CD4-positive, alpha-beta T cell treated with Interleukin-21 for 1 hour (primary cell): ENCODE data around the gene PKP4.

ENCODE experiments used
- DNase-seq: peaks from one replicate; pipeline ENCODE4 v3.0.0-alpha.2; 2020

Gene PKP4

DNA sequence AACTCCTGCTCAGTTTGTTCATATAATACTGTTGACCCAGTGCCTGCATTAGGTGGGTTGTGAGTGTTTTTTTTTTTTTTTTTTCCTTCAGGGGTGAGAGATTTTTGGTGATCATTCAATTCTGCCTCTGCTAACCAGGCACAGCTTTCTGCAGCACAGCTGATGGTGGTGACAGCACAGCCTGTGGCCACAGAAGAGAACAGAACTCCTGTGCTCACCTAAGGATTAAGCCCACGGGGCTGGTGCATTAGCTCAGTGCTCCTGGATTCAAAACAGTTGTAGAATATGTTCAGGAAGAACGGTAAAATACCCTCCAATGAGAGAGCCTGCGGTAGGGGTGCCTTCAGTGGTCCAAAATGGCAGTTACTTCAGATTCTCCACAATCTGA, 42.0 kb downstream of the PKP4 start:
- no peak for DNase-seq

GRCh38 chr2:158499383-158499782, 42.6 kb downstream of the PKP4 start:
- DNase-seq = no peak

DNA sequence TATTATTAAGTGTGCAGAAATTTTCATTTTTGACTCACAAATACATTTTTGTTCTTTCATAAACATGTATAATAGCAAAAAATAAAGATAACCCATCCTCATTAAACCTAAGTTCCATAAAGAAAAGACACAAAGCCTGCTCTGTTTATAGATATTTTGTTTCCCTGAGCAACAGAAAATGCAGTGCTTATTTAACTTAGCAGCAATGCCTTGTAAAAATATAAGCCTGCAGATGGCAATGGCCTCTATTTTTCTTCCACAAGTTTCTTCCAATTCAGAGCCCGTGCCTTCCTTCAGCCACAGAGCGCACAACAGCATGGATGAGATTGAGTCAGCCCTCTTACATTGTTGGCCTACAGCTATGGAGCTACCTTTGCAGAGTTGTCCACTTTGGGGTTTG, 43.6 kb downstream of the PKP4 start:
- no peak for DNase-seq

- no peak for DNase-seq
Observed at GRCh38 chr2:158501301-158501700, 44.5 kb downstream of the PKP4 start.

DNA sequence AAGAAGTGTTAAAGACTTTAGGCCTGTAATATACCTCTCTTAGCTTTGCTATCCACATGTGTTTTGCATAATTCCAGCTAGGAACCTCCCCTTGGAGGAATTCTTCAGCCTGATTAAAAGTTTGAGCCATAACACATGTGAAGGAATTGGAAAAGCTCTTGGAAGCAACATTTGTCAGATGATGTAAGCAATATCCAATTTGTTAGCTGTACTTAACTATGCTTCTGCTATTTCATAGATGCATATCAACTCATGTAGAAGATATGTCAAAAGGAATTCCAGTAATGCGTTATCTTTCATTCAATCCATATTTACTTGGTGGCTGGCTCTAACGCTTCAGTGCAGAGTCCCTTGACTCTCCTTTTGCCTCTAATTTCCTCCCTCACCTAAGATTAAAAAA, 46.2 kb downstream of the PKP4 start:
- no peak for DNase-seq

- no peak for DNase-seq
Observed at GRCh38 chr2:158504088-158504487, 47.3 kb downstream of the PKP4 start.

- no peak for DNase-seq
Observed at GRCh38 chr2:158505448-158505934, 48.7 kb downstream of the PKP4 start.

DNA sequence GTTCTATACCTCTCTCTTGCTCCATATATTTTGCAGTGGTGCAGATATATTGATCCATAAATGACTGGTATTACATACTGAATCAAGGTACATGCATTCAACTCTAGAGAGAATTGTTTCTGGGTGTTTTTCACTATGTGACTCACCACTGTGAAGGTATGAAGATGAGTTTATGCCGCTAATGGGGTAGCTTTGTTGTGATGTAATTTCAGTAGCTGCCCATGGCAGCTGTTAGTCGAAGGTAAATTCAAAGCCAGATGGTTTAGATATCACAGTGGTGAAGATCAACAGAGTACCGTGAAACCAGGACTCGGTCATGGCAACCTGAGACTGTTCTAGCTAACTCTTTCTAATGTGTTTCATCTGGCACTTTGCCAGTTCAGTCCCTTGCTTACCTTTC, 50.4 kb downstream of the PKP4 start:
- no peak for DNase-seq

GRCh38 chr2:158507679-158508078, 50.9 kb downstream of the PKP4 start:
- no peak for DNase-seq

- DNase-seq = no peak
Observed at GRCh38 chr2:158509928-158510797, 53.4 kb downstream of the PKP4 start.

DNA sequence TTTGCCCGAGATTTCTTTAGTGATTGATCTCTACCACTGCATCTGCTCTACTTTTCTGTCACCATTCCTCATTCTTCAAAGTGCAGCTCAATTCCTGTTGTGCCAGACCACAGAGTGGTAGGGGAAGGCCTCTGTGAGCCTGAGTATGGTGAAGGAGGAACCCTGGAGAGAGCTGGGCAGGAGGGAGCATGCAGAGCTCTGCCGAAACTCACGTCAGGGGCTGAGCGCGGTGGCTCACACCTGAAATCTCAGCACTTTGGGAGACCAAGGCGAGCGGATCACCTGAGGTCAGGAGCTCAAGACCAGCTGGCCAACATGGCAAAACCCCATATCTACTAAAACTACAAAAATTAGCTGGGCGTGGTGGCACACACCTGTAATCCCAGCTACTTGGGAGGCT, 54.1 kb downstream of the PKP4 start:
- no peak for DNase-seq

DNA sequence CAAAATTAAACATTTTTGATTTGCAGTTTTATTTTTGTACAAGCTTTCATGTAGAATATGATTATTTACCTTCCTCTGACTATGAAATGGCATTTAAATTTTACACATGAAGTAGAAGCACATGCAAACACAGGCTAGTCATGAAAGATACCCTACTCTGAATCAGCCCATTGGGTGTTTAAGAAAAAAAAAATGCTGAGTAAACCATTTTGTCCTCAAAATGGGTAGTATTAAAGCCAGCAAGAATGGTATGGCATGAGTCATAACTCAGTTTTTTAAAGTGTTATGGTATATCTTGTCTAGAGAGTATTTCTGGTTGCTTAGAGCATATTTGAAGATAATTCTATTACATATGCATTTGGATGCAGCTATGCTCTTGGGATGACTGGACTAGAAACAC, 55.0 kb downstream of the PKP4 start:
- no peak for DNase-seq

DNA sequence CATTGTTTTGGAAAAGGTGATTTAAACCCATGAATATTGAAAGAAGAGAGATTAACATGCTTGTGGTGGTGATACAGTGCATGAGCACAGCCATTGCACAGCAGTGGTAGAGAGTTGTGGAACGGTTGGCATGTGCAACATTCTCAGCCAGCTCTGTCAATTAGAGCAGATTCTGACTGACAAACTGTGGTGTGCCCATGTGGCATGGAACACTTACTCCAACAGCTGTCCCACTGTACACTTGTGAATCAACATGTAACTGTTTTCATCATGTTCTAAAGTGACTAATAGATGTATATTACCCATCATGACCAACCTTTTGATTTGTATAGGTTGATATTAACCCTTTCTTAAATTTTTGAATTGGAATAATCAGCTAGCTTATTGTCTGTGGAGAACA, 55.6 kb downstream of the PKP4 start:
- no peak for DNase-seq

DNA sequence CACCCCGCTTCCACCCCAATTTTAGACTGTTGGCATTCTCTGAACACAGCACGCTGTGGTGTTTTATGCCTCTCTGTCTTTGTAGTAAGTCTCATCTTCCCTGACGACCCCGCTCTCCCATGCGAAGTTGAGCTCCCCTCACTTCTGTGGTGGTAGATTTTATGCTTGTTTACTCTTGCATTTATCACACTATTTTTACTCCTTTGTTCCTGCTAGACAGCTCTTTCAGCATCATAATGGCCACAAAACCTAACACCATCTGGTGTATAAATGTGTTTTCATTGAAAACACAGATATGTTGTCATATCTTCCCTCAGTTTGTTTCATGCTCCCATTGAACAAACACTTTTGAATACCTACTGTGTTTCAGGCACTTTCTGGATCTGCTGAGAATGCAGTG, 57.1 kb downstream of the PKP4 start:
- DNase-seq = no peak

GRCh38 chr2:158518084-158518483, 61.3 kb downstream of the PKP4 start:
- no peak for DNase-seq

DNA sequence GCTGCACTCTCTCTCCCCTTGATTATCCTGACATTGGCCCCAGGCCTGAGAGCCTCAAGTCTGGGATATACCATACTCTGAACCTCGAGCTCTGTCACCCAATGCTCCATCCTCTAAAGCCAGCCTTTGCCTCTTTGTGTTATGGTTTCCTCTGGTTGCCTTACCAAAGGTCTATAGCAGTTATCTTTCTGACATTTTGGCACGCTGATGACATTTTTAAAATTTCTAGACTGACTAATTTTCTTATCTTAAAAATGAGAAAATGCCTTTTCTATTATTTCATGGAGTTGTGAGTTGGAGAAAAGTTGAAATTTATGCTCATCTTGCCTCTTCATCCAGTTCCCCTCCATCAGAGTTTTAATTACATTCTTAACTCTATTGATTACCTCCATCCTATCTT, 62.7 kb downstream of the PKP4 start:
- no peak for DNase-seq

DNA sequence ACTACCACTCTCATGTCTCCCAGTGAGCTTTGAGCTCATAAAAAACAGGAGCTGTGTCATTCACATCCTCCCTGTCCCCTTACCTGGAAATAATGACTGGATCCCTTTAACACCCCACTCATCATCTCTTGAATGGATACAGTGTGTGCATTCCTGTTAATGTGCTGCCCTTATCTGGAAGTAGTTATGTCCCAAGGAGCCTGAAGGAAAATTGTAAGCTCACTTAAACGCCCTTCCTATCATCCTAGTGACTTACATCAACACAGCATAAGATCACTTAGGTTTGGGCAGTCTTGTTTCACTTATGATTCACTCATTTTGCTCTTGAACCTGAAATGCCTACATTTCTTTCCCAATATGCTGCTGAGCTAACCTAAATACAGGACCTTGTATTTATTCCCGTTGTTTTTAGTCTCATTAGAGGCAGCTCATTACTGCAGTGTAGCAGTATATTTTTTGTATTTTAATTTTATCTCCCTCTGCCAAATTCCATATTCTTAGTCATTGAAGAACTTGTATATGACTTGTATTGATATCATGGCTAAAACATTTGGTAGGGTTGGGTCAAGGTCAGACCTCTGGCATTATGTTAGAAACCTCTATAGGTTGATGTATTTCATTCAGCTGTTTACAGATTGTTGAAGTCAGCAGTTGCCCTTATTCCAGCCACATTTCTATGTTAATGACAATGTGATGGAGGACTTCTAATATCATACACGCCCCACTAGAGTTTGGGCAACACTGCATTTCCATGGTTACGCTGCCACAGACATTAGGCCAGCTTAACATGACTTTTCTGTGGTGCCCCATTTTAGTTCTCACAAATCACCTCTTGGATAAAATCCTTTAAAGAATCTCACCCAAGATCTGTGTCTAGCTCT, 72.9 kb downstream of the PKP4 start:
- no peak for DNase-seq

GRCh38 chr2:158530829-158531228, 74.1 kb downstream of the PKP4 start:
- no peak for DNase-seq

DNA sequence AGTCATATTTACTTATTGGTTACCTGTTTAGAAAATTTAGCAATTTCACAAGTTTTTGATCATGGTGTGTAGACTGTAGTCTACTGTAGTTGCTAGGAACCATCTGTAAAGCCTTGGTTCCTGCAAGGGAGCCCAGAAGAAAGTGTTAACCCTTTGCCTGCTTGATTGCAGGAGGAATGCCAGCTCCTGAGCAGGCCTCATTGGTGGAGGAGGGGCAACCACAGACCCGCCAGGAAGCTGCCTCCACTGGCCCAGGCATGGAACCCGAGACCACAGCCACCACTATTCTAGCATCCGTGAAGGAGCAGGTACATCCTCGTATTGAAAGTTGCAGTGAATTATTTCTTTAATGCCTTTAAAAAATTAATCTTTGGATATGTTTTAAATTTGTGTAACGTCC, 76.3 kb downstream of the PKP4 start:
- no peak for DNase-seq

DNA sequence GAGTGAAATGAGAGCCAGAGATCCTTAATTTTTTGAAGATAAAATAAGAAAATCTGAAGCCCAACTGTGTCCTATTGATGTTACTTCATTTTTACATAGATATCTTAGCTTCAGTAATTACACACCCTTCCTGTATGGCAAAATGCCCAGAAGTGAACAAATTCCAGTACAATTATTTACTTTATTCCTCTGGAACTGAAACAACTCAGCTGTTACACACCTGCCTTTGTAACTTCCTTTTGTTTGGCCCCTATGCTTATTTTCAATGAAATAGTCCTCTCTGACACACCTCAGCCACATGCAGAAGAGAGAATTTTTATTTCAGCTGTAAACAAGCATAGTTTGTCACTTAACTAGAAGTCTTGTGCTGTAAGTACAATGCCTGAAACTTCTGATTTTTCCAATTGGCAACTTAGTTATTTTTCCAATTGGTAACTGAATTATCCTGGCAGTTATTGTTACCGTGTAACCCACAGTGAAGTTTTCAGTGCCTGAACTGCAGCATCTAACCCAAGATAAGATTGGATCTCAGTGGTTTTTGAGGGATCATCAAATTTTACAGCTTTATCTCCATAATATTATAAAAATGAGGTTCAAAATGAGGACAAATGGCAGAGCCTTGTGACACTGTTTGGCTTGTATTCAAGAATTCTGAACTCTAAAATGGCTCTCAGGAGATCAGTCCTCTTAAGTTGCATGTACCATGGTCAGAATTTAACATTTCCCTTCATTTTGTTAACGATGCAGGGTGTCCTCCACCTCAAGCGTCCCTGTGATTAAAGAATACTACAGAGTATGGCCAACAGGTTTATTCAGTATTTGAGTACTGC, 82.6 kb downstream of the PKP4 start:
- no peak for DNase-seq

DNA sequence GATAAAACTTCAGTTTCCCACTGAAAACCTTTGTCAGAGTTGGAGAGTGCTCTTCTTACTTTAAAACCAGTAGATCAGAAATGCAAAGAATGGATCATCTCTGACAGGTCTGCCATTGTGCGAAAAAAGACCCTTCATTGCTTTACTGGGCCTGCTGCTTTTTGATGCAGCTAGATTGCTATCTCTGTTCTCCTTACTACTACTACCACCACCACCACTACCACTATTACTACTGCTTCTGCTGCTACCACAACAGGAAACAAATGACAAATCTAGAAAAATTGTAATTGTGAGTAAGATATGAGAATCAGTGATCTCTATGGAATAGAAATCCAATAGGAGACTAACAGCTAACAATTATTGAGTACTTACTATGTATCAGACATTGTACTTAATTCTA, 85.8 kb downstream of the PKP4 start:
- DNase-seq = no peak

DNA sequence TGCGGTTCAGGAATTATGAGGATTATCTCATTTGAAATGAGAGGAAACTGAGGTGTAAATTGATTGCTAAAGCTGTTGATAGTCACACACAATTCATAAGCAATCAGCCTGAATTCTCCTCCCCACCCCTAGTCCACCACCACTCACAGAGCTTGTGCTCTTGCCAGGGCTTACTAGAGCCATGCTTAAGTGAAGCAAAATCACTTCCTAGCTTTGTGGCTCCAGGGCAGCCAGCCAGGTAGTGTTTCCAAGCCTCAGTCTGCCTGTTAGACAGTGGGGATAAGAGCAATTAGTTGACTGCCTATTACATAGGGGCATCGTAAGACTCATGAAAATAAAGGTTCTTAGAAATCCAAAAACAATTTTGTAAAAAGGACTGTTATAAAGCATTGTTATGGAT, 87.2 kb downstream of the PKP4 start:
- no peak for DNase-seq

DNA sequence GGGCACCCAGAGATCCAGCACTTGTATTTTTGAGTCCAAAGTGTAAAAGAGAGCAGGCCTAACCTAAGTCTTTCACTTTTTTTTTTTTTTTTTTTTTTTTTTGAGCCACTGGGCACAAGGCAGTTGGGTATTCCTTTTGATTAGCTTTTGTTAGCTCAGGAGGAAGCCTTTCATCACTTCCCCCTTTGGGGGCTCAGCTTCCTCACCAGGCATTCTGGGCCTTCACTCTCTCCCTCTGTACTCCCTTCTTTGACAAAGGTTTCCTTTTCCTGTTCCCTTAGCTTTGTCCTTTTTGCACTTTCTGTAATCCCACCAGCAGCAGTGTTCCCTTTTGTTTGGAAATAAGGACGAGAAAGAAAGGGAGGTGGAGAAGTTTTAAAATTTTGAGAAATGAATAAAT, 88.2 kb downstream of the PKP4 start:
- DNase-seq = no peak
